K562 (cell line): ENCODE measurements around the gene LRRC4. TPM values are rescaled to one million over a fixed set of nuclear protein-coding genes. Genes with fewer than 3 reads are reported as not detected.

ENCODE experiments used
- HMGN3 ChIP-seq: IDR thresholded peaks from 2 replicates; pipeline ENCODE4 v1.6.1; 2011; ENCODE audit warnings: borderline replicate concordance, low read depth, mild to moderate bottlenecking, mixed read lengths, low read length; ENCODE audit not compliant: insufficient read length; ENCODE audit errors: extremely low read depth
- MIER1 ChIP-seq: fragments of 450-650 bp; IDR thresholded peaks from 2 replicates; pipeline ENCODE4 v1.6.1; 2016; ENCODE audit warnings: antibody characterized with exemption, mild to moderate bottlenecking, low read depth
- MTA1 ChIP-seq: fragments of 450-650 bp; IDR thresholded peaks from 2 replicates; pipeline ENCODE4 v1.6.1; 2017; ENCODE audit warnings: borderline replicate concordance
- MYBL2 ChIP-seq, 2 experiments: fragments of 450-650 bp in 1 of 2; sonication (generic) in 1 of 2; formaldehyde crosslinking in 1 of 2; IDR thresholded peaks; 2 replicates each; pipeline versions ENCODE4 v1.6.1 to v1.8.1; 2017 to 2022; ENCODE audit warnings: borderline replicate concordance in 1 of 2, inconsistent platforms in 1 of 2, low read depth in 1 of 2, mild to moderate bottlenecking in 1 of 2, missing genetic modification reagents in 1 of 2, moderate library complexity in 1 of 2
- NCOA4 ChIP-seq: fragments of 450-650 bp; IDR thresholded peaks from 2 replicates; pipeline ENCODE4 v1.6.1; 2018; ENCODE audit warnings: mild to moderate bottlenecking; ENCODE audit not compliant: partially characterized antibody
- SMARCA5 ChIP-seq: fragments of 450-650 bp; IDR thresholded peaks from 2 replicates; pipeline ENCODE4 v1.6.1; 2016
- polyA plus RNA-seq, 8 experiments: library from polyadenylated mRNA; depleted of rRNA in 4 of 8; stranded (reverse) in 5 of 8; unstranded in 3 of 8; fragments of >200 nt; fragmentation: Nextera tagmentation in 2 of 8; fragmentation: Illumina TruSeq in 1 of 8; extraction: Ambion mirVana in 2 of 8; extraction: Trizol in 1 of 8; gene quantifications; 2 replicates each; pipeline versions ENCODE4 v1.2.1 to v1.2.3, GENCODE V29; 2011 to 2014; ENCODE audit warnings: inconsistent platforms in 1 of 8, missing spikeins in 1 of 8
- total RNA-seq, 7 experiments: library from RNA; depleted of rRNA in 6 of 7; stranded (reverse); fragments of >200 nt in 6 of 7; fragmentation: Illumina TruSeq in 2 of 7; extraction: Trizol in 2 of 7; gene quantifications; 2 replicates each; pipeline versions ENCODE4 v1.2.1 to v1.2.3, GENCODE V29; 2011 to 2021; ENCODE audit warnings: low replicate concordance in 1 of 7
- TF ChIP-seq, protein P1 (sequence below), 2 experiments: fragments of 450-650 bp in 1 of 2; sonication (generic) in 1 of 2; formaldehyde crosslinking in 1 of 2; IDR thresholded peaks; 2 replicates each; pipeline versions ENCODE4 v1.7.1 to v1.9.0; 2016 to 2022; ENCODE audit warnings: inconsistent platforms in 1 of 2, mild to moderate bottlenecking in 1 of 2, missing genetic modification reagents in 1 of 2
- TF ChIP-seq, protein P2 (sequence below): fragments of 150-350 bp; IDR thresholded peaks from 2 replicates; pipeline ENCODE4 v1.6.1; 2014; ENCODE audit warnings: low read depth, mild to moderate bottlenecking, low read length, borderline replicate concordance
- TF ChIP-seq, protein P3 (sequence below): sonication (generic); formaldehyde crosslinking; IDR thresholded peaks from 2 replicates; pipeline ENCODE4 v1.8.0; 2022; ENCODE audit warnings: missing genetic modification reagents, mild to moderate bottlenecking, borderline replicate concordance
- TF ChIP-seq, protein P4 (sequence below): sonication (generic); formaldehyde crosslinking; IDR thresholded peaks from 2 replicates; pipeline ENCODE4 v1.8.1; 2022; ENCODE audit warnings: missing genetic modification reagents
- TF ChIP-seq, protein P5 (sequence below): sonication (generic); formaldehyde crosslinking; IDR thresholded peaks from 2 replicates; pipeline ENCODE4 v1.9.0; 2022; ENCODE audit warnings: mild to moderate bottlenecking, missing genetic modification reagents

LRRC4 gene
- total and polyA plus RNA-seq, 9 of the 15 experiments (the other 6 are each of a cell fraction or from before 2014, with no cell fraction given), result 0.04 to 0.11 TPM; not detected in 7

DNA sequence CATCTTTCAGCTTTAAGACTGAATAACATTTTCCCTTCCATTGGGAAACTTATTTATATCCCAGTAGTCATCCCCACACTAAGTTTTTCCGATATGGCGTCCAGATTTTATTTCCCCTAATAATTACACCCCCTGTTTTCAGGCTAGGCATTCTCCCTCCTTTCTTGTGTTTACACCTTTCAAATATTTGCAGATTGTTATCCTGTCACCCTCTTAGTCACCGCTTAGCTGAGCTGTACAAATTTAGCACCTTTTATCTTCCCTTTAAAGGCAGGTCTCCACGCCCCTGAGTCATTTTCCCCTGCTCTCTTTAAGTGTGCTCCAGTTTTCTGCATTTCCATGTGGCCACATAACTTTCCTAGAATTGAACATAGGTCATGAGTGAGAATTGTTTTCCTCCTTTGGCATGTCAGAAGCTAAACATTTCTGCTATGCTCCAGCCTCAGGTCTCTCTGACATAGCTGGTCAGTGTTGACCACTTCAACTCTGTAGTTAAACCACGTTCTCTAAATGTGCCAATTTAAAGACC lies 47.4 kb downstream of the LRRC4 start (continued):
- TF ChIP-seq, protein P1, sequence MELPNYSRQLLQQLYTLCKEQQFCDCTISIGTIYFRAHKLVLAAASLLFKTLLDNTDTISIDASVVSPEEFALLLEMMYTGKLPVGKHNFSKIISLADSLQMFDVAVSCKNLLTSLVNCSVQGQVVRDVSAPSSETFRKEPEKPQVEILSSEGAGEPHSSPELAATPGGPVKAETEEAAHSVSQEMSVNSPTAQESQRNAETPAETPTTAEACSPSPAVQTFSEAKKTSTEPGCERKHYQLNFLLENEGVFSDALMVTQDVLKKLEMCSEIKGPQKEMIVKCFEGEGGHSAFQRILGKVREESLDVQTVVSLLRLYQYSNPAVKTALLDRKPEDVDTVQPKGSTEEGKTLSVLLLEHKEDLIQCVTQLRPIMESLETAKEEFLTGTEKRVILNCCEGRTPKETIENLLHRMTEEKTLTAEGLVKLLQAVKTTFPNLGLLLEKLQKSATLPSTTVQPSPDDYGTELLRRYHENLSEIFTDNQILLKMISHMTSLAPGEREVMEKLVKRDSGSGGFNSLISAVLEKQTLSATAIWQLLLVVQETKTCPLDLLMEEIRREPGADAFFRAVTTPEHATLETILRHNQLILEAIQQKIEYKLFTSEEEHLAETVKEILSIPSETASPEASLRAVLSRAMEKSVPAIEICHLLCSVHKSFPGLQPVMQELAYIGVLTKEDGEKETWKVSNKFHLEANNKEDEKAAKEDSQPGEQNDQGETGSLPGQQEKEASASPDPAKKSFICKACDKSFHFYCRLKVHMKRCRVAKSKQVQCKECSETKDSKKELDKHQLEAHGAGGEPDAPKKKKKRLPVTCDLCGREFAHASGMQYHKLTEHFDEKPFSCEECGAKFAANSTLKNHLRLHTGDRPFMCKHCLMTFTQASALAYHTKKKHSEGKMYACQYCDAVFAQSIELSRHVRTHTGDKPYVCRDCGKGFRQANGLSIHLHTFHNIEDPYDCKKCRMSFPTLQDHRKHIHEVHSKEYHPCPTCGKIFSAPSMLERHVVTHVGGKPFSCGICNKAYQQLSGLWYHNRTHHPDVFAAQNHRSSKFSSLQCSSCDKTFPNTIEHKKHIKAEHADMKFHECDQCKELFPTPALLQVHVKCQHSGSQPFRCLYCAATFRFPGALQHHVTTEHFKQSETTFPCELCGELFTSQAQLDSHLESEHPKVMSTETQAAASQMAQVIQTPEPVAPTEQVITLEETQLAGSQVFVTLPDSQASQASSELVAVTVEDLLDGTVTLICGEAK (IDR thresholded peaks at IDR 0.05), result no peak
- TF ChIP-seq, protein P1 (CRISPR knock-in tag; IDR thresholded peaks at IDR 0.05), result no peak
- TF ChIP-seq, protein P2, sequence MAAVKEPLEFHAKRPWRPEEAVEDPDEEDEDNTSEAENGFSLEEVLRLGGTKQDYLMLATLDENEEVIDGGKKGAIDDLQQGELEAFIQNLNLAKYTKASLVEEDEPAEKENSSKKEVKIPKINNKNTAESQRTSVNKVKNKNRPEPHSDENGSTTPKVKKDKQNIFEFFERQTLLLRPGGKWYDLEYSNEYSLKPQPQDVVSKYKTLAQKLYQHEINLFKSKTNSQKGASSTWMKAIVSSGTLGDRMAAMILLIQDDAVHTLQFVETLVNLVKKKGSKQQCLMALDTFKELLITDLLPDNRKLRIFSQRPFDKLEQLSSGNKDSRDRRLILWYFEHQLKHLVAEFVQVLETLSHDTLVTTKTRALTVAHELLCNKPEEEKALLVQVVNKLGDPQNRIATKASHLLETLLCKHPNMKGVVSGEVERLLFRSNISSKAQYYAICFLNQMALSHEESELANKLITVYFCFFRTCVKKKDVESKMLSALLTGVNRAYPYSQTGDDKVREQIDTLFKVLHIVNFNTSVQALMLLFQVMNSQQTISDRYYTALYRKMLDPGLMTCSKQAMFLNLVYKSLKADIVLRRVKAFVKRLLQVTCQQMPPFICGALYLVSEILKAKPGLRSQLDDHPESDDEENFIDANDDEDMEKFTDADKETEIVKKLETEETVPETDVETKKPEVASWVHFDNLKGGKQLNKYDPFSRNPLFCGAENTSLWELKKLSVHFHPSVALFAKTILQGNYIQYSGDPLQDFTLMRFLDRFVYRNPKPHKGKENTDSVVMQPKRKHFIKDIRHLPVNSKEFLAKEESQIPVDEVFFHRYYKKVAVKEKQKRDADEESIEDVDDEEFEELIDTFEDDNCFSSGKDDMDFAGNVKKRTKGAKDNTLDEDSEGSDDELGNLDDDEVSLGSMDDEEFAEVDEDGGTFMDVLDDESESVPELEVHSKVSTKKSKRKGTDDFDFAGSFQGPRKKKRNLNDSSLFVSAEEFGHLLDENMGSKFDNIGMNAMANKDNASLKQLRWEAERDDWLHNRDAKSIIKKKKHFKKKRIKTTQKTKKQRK, result no peak
- TF ChIP-seq MIER1, result no peak
- TF ChIP-seq MTA1, result peak; percentile 78; the same call in 1 of the 2 replicates
- no peak for TF ChIP-seq HMGN3
- TF ChIP-seq MYBL2 (IDR thresholded peaks at IDR 0.05; ENCODE audit: low read depth), result no peak
- no peak for TF ChIP-seq MYBL2 (CRISPR knock-in tag; IDR thresholded peaks at IDR 0.05; ENCODE audit: borderline replicate concordance)
- TF ChIP-seq, protein P3, sequence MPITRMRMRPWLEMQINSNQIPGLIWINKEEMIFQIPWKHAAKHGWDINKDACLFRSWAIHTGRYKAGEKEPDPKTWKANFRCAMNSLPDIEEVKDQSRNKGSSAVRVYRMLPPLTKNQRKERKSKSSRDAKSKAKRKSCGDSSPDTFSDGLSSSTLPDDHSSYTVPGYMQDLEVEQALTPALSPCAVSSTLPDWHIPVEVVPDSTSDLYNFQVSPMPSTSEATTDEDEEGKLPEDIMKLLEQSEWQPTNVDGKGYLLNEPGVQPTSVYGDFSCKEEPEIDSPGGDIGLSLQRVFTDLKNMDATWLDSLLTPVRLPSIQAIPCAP (CRISPR knock-in tag), result no peak
- no peak for TF ChIP-seq NCOA4
- TF ChIP-seq, protein P4, sequence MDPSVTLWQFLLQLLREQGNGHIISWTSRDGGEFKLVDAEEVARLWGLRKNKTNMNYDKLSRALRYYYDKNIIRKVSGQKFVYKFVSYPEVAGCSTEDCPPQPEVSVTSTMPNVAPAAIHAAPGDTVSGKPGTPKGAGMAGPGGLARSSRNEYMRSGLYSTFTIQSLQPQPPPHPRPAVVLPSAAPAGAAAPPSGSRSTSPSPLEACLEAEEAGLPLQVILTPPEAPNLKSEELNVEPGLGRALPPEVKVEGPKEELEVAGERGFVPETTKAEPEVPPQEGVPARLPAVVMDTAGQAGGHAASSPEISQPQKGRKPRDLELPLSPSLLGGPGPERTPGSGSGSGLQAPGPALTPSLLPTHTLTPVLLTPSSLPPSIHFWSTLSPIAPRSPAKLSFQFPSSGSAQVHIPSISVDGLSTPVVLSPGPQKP (CRISPR knock-in tag), result no peak
- no peak for TF ChIP-seq SMARCA5
- TF ChIP-seq, protein P5, sequence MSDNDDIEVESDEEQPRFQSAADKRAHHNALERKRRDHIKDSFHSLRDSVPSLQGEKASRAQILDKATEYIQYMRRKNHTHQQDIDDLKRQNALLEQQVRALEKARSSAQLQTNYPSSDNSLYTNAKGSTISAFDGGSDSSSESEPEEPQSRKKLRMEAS (CRISPR knock-in tag), result no peak
